IPS-18a (cell line): ENCODE data around the gene NT5C1A.

Experiments
- H3K27ac ChIP-seq: one replicate; pipeline ENCODE4 v1.5.1; 2013; ENCODE audit warnings: low read length
- H3K27me3 ChIP-seq: one replicate; pipeline ENCODE4 v1.6.1; 2013; ENCODE audit warnings: mild to moderate bottlenecking, low read length; ENCODE audit not compliant: control insufficient read depth, insufficient read depth
- H3K36me3 ChIP-seq: one replicate; pipeline ENCODE4 v1.6.1; 2013; ENCODE audit warnings: low read depth, low read length; ENCODE audit not compliant: control insufficient read depth
- H3K4me1 ChIP-seq: one replicate; pipeline ENCODE4 v1.6.1; 2013; ENCODE audit warnings: low read depth, low read length; ENCODE audit not compliant: control insufficient read depth
- H3K4me3 ChIP-seq: one replicate; pipeline ENCODE4 v1.5.1; 2013; ENCODE audit warnings: low read length
- H3K9ac ChIP-seq: one replicate; pipeline ENCODE4 v1.6.1; 2013; ENCODE audit warnings: mild to moderate bottlenecking, low read length, moderate library complexity
- H3K9me3 ChIP-seq: one replicate; pipeline ENCODE4 v1.6.1; 2013; ENCODE audit warnings: low read depth, low read length; ENCODE audit not compliant: control insufficient read depth

NT5C1A gene

GRCh38 chr1:39671793-39672550, at the start of gene NT5C1A:
Gene NT5C1A, minus strand, starts transcription at chr1:39672107. Its CDS starts 69 bp downstream, at chr1:39672038.
- Histone ChIP-seq H3K9me3 (no peaks in the 10 kb centered on the region), H3K9ac (no peak within 1 kb of the TSS), H3K4me3 (peak within 1 kb of the TSS; percentile 58), H3K27me3 (peaks cover 94% of the 10 kb centered on the region), H3K36me3 (no peaks in the 10 kb centered on the region), H3K4me1 (no peaks in the 10 kb centered on the region), H3K27ac (no peak within 1 kb of the TSS)

GRCh38 chr1:39721664-39722063, 49.8 kb upstream of the NT5C1A start:
- Histone ChIP-seq H3K4me3 (no peak overlapping the region), H3K9me3 (no peaks in the 10 kb centered on the region), H3K36me3 (no peaks in the 10 kb centered on the region), H3K27ac (no peak overlapping the region), H3K9ac (no peak overlapping the region), H3K4me1 (no peaks in the 10 kb centered on the region), H3K27me3 (peaks cover 93% of the 10 kb centered on the region)

GRCh38 chr1:39720094-39720999, 48.4 kb upstream of the NT5C1A start:
- H3K9ac ChIP-seq: no peak overlapping the region
- H3K36me3 ChIP-seq: no peaks in the 10 kb centered on the region
- H3K27me3 ChIP-seq: peaks cover 94% of the 10 kb centered on the region
- H3K9me3 ChIP-seq: no peaks in the 10 kb centered on the region
- no peak overlapping the region for H3K4me3 ChIP-seq
- no peaks in the 10 kb centered on the region for H3K4me1 ChIP-seq
- H3K27ac ChIP-seq: no peak overlapping the region

GRCh38 chr1:39717809-39718208, 45.9 kb upstream of the NT5C1A start:
- Histone ChIP-seq H3K9me3 (no peaks in the 10 kb centered on the region), H3K4me3 (no peak overlapping the region), H3K9ac (no peak overlapping the region), H3K4me1 (no peaks in the 10 kb centered on the region), H3K27ac (no peak overlapping the region), H3K27me3 (peaks cover 99% of the 10 kb centered on the region), H3K36me3 (no peaks in the 10 kb centered on the region)

- H3K27ac ChIP-seq: no peak overlapping the region
- H3K27me3 ChIP-seq: peaks cover 100% of the 10 kb centered on the region
- H3K36me3 ChIP-seq: no peaks in the 10 kb centered on the region
- H3K4me1 ChIP-seq: no peaks in the 10 kb centered on the region
- no peaks in the 10 kb centered on the region for H3K9me3 ChIP-seq
- H3K4me3 ChIP-seq: no peak overlapping the region
- no peak overlapping the region for H3K9ac ChIP-seq
Measured at GRCh38 chr1:39713557-39713956, 41.6 kb upstream of the NT5C1A start.

GRCh38 chr1:39711966-39712340, 40.0 kb upstream of the NT5C1A start:
- Histone ChIP-seq H3K9ac (no peak overlapping the region), H3K36me3 (no peaks in the 10 kb centered on the region), H3K27me3 (peaks cover 100% of the 10 kb centered on the region), H3K4me3 (no peak overlapping the region), H3K27ac (no peak overlapping the region), H3K9me3 (no peaks in the 10 kb centered on the region), H3K4me1 (no peaks in the 10 kb centered on the region)

- Histone ChIP-seq H3K27ac (no peak overlapping the region), H3K4me3 (no peak overlapping the region), H3K9ac (no peak overlapping the region), H3K9me3 (no peaks in the 10 kb centered on the region), H3K36me3 (no peaks in the 10 kb centered on the region), H3K27me3 (peaks cover 100% of the 10 kb centered on the region), H3K4me1 (no peaks in the 10 kb centered on the region)
Measured at GRCh38 chr1:39711104-39711965, 39.4 kb upstream of the NT5C1A start.

GRCh38 chr1:39707506-39707905, 35.6 kb upstream of the NT5C1A start:
- H3K27me3 ChIP-seq: peaks cover 100% of the 10 kb centered on the region
- H3K9ac ChIP-seq: no peak overlapping the region
- no peaks in the 10 kb centered on the region for H3K9me3 ChIP-seq
- H3K4me1 ChIP-seq: no peaks in the 10 kb centered on the region
- no peaks in the 10 kb centered on the region for H3K36me3 ChIP-seq
- no peak overlapping the region for H3K4me3 ChIP-seq
- no peak overlapping the region for H3K27ac ChIP-seq

GRCh38 chr1:39704757-39705156, 32.9 kb upstream of the NT5C1A start:
- Histone ChIP-seq H3K36me3 (no peaks in the 10 kb centered on the region), H3K4me3 (no peak overlapping the region), H3K9ac (no peak overlapping the region), H3K4me1 (peaks cover 15% of the 10 kb centered on the region), H3K9me3 (no peaks in the 10 kb centered on the region), H3K27me3 (peaks cover 99% of the 10 kb centered on the region), H3K27ac (no peak overlapping the region)

GRCh38 chr1:39701049-39701439, 29.1 kb upstream of the NT5C1A start:
- peak overlapping the region; percentile 28 for H3K4me3 ChIP-seq
- H3K9ac ChIP-seq: peak overlapping the region; percentile 38
- peaks cover 99% of the 10 kb centered on the region for H3K27me3 ChIP-seq
- H3K27ac ChIP-seq: no peak overlapping the region
- H3K9me3 ChIP-seq: no peaks in the 10 kb centered on the region
- no peaks in the 10 kb centered on the region for H3K36me3 ChIP-seq
- H3K4me1 ChIP-seq: peaks cover 15% of the 10 kb centered on the region

GRCh38 chr1:39700348-39700747, 28.4 kb upstream of the NT5C1A start:
- H3K9ac ChIP-seq: no peak overlapping the region
- H3K9me3 ChIP-seq: no peaks in the 10 kb centered on the region
- H3K27ac ChIP-seq: no peak overlapping the region
- H3K36me3 ChIP-seq: no peaks in the 10 kb centered on the region
- no peak overlapping the region for H3K4me3 ChIP-seq
- H3K4me1 ChIP-seq: peaks cover 15% of the 10 kb centered on the region
- H3K27me3 ChIP-seq: peaks cover 99% of the 10 kb centered on the region
